NB4 (cell line): ENCODE measurements around the gene TGIF2.

Experiments used
- POLR2A ChIP-seq: IDR thresholded peaks from 2 replicates; pipeline ENCODE4 v1.6.1; 2011; ENCODE audit warnings: mild to moderate bottlenecking; ENCODE audit not compliant: insufficient read length; ENCODE audit errors: extremely low read depth
- TF ChIP-seq, protein P1 (sequence below): IDR thresholded peaks from one replicate; pipeline ENCODE4 v1.5.1; 2012; ENCODE audit warnings: low read depth, low read length

GRCh38 chr20:36634342-36634741 is 60.9 kb downstream of the TGIF2 start:
- no peak for TF ChIP-seq POLR2A
- TF ChIP-seq, protein P1, sequence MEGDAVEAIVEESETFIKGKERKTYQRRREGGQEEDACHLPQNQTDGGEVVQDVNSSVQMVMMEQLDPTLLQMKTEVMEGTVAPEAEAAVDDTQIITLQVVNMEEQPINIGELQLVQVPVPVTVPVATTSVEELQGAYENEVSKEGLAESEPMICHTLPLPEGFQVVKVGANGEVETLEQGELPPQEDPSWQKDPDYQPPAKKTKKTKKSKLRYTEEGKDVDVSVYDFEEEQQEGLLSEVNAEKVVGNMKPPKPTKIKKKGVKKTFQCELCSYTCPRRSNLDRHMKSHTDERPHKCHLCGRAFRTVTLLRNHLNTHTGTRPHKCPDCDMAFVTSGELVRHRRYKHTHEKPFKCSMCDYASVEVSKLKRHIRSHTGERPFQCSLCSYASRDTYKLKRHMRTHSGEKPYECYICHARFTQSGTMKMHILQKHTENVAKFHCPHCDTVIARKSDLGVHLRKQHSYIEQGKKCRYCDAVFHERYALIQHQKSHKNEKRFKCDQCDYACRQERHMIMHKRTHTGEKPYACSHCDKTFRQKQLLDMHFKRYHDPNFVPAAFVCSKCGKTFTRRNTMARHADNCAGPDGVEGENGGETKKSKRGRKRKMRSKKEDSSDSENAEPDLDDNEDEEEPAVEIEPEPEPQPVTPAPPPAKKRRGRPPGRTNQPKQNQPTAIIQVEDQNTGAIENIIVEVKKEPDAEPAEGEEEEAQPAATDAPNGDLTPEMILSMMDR, result no peak
